ENCODE results near the gene RPRD1B. TPM values are rescaled to one million over a fixed set of nuclear protein-coding genes. Genes with fewer than 3 reads are reported as not detected.

RPRD1B gene
- total and polyA plus RNA-seq, 2 of the 4 experiments (the other 2 are of a cell fraction) = 8.4 to 9.9 TPM

GRCh38 chr20:38135271-38135650 lies 101.7 kb downstream of the RPRD1B start:
- Histone ChIP-seq H3K9me1 (ENCODE audit: insufficient read depth, low read length) (peaks cover 20% of the 10 kb centered on the region), H3K23ac (ENCODE audit: low read depth, low read length) (no peak overlapping the region; the same call in 1 of the 2 replicates), H2BK15ac (ENCODE audit: low read depth, low read length) (peak overlapping the region; percentile 45; the same call in 2 of the 3 replicates), H4K5ac (ENCODE audit: low read depth, low read length) (peak overlapping the region; percentile 13; the same call in 1 of the 2 replicates), H3K4me3 (ENCODE audit: insufficient read depth, low read depth, low read length) (no peak overlapping the region), H3K14ac (replicated peaks; ENCODE audit: low read depth, low read length) (peak overlapping the region; percentile 85; the same call in 1 of the 2 replicates), H2AK9ac (replicated peaks; ENCODE audit: low read depth, low read length, poor library complexity) (peak overlapping the region; percentile 87), H3K56ac (ENCODE audit: extremely low read depth, insufficient read depth, low read length) (no peak overlapping the region), H3K9me3 (ENCODE audit: control insufficient read depth, insufficient read depth, low read length) (no peaks in the 10 kb centered on the region), H2BK5ac (ENCODE audit: low read depth, low read length, poor library complexity, severe bottlenecking) (peak overlapping the region; percentile 33), H3K27me3 (ENCODE audit: control insufficient read depth, insufficient read depth, low read length) (no peaks in the 10 kb centered on the region), H2BK20ac (ENCODE audit: low read depth, low read length) (peak overlapping the region; percentile 73; the same call in 1 of the 2 replicates), H3K36me3 (ENCODE audit: control insufficient read depth, insufficient read depth, low read length) (peaks cover 77% of the 10 kb centered on the region), H4K20me1 (ENCODE audit: insufficient read depth, low read length) (no peaks in the 10 kb centered on the region), H3K79me1 (ENCODE audit: low read depth in 1 of 2, low read length in 2 of 2) (peaks cover 0 to 10% of the 10 kb centered on the region in 2 experiments; a peak in 2 of 4 replicates), H4K8ac (ENCODE audit: low read depth in 2 of 2, low read length in 2 of 2) (peak overlapping the region; percentile 46 to 70; a peak in 2 of 4 replicates), H3K4me1 (ENCODE audit: control insufficient read depth, insufficient read depth, low read length) (peaks cover 7% of the 10 kb centered on the region), H3K27ac (ENCODE audit: insufficient read depth, low read length) (no peak overlapping the region), H4K91ac (ENCODE audit: insufficient read depth, low read depth, low read length) (peak overlapping the region; percentile 76; the same call in 1 of the 2 replicates), H3K4ac (ENCODE audit: low read depth, low read length) (peak overlapping the region; percentile 93), H2AK5ac (ENCODE audit: low read depth, low read length) (peak overlapping the region; percentile 87), H3K4me2 (ENCODE audit: low read depth, low read length) (no peak overlapping the region), H3K18ac (ENCODE audit: low read depth, low read length) (no peak overlapping the region), H2AFZ (replicated peaks; ENCODE audit: low read length, poor library complexity) (no peak overlapping the region), H2BK120ac (ENCODE audit: low read depth, low read length) (peak overlapping the region; percentile 94), H3K9ac (ENCODE audit: low read depth, low read length) (no peak overlapping the region)
- TF ChIP-seq CHD1 (IDR thresholded peaks at IDR 0.05; ENCODE audit: low read depth, low read length) (no peak), RAD21 (IDR thresholded peaks at IDR 0.05; ENCODE audit: low read length) (no peak), BHLHE40 (IDR thresholded peaks at IDR 0.05; ENCODE audit: low read depth, low read length) (no peak), CEBPB (IDR thresholded peaks at IDR 0.05; ENCODE audit: low read depth, low read length) (no peak), ELK1 (IDR thresholded peaks at IDR 0.05; ENCODE audit: borderline replicate concordance, low read depth, low read length) (no peak), SMC3 (IDR thresholded peaks at IDR 0.05; ENCODE audit: low read depth, low read length) (no peak), MAFK (IDR thresholded peaks at IDR 0.05; ENCODE audit: low read depth, low read length) (no peak), CTCF (conservative IDR thresholded peaks at IDR 0.05; ENCODE audit: low read depth, low read length) (no peak), FOS (IDR thresholded peaks at IDR 0.05; ENCODE audit: low read depth, low read length) (no peak), RCOR1 (IDR thresholded peaks at IDR 0.05; ENCODE audit: insufficient replicate concordance, low read length) (no peak), USF2 (IDR thresholded peaks at IDR 0.05; ENCODE audit: low read depth, low read length) (no peak), POLR2A (IDR thresholded peaks at IDR 0.05; ENCODE audit: low read depth, low read length) (no peak), NFE2L2 (IDR thresholded peaks at IDR 0.05; ENCODE audit: low read depth, low read length) (no peak), RFX5 (IDR thresholded peaks at IDR 0.05; ENCODE audit: low read depth, low read length) (no peak), MXI1 (IDR thresholded peaks at IDR 0.05; ENCODE audit: borderline replicate concordance, low read depth, low read length) (no peak)
- intact Hi-C loops (cut with micrococcal nuclease) (no loop called here), dilution Hi-C loops (cut with HindIII; ENCODE audit: low sequenced_read_pairs, unreplicated experiment) (no loop called here), in situ Hi-C loops (cut with MboI; ENCODE audit: low sequenced_read_pairs) (no loop called here)
- WGBS, 2 experiments (ENCODE audit: extremely low coverage in 2 of 2, insufficient read length in 1 of 2) = 100% methylated on average over 3 of the region's 7 CpGs; no CpG with 5 or more reads in 1 of the 2 experiments
- ATAC-seq (ENCODE audit: low read depth) = no peak
- DNase-seq = no peak
- BruUV-seq (replicated peaks) = no TSS peak
- ChIA-PET CTCF (no interaction called here), POLR2A (ENCODE audit: unreplicated experiment) (no interaction called here)

All from IMR-90 (cell line).